ENCODE measurements around the gene ZNF669. TPM values are rescaled to one million over a fixed set of nuclear protein-coding genes. Genes with fewer than 3 reads are reported as not detected.

Gene ZNF669
- total RNA-seq, 2 donors from 2014 or later = 2.9 to 5.9 TPM

DNA sequence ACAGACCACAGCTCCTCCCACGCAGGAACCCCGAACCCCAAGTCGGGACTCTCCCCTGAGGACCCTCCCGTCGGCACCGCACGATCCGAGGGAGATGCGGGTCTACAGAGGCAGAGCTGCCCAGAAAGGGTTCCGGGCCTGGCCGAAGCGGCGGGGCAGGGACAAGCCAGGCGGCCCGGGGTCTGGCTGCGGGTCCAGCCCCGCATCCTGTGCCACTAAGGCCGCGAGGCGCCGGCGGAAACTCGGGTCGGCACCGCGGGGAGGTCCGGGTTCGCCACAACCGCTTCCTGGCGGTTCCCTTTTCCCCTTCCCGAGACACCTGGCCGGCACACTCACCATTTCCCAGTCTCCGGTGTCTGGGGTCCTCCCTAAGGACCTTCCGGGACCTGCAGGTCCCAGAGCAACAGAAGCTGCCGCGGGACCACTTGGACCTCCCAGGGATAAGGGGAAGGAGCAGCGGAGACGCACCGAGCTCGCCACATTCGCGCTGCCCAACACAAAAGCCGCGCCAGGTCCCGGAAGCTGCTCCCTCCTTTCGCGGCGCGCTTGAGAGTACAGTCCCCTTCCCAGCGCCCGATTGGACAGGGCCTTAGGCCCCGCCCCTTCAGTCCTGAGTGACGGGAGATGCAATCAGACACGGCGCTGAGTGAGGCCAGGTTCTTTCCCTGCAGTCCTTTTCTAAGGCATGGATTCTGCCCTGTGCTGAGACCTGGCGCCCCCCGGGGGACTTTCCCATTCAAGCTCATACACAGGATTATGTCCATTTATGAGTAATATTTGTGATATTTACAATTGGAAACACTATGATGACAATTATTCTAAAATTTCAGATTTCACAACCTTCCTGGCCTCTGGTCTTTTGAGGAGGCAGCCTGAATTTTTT, 25.7 kb downstream of the ZNF669 start, which contains the start of gene ZNF670:
TSS of gene ZNF670 (minus strand) at position 554 of the 883 bp plus-strand sequence. CDS start at position 339, 215 bp downstream.
- peak; percentile 94 to 98 (median 96) for DNase-seq
- TF ChIP-seq, protein P1, sequence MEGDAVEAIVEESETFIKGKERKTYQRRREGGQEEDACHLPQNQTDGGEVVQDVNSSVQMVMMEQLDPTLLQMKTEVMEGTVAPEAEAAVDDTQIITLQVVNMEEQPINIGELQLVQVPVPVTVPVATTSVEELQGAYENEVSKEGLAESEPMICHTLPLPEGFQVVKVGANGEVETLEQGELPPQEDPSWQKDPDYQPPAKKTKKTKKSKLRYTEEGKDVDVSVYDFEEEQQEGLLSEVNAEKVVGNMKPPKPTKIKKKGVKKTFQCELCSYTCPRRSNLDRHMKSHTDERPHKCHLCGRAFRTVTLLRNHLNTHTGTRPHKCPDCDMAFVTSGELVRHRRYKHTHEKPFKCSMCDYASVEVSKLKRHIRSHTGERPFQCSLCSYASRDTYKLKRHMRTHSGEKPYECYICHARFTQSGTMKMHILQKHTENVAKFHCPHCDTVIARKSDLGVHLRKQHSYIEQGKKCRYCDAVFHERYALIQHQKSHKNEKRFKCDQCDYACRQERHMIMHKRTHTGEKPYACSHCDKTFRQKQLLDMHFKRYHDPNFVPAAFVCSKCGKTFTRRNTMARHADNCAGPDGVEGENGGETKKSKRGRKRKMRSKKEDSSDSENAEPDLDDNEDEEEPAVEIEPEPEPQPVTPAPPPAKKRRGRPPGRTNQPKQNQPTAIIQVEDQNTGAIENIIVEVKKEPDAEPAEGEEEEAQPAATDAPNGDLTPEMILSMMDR (IDR thresholded peaks at IDR 0.05) = peak in 1 of 7 experiments; percentile 18
- peak; percentile 53 to 87 (median 78) for TF ChIP-seq POLR2A (IDR thresholded peaks at IDR 0.05)
- ATAC-seq = peak; percentile 100
- Histone ChIP-seq H3K27ac (peak within 1 kb of the TSS; percentile 52 to 88 (median 80)), H3K4me3 (peak within 1 kb of the TSS; percentile 71 to 90), H3K36me3 (replicated peaks in 1 of 2; ENCODE audit: insufficient read depth in 1 of 2, low read depth in 2 of 2) (no peaks in the 10 kb centered on the region), H3K27me3 (no peaks in the 10 kb centered on the region), H3K4me1 (peaks cover 19% of the 10 kb centered on the region), H3K9me3 (no peaks in the 10 kb centered on the region)
- 0 to 1% methylated on average over 23 to 57 of the region's 57 CpGs for WGBS, 2 donors
- intact Hi-C loops (cut with DNase I) = no loop called here

GRCh38 chr1:247077876-247078257, 26.3 kb downstream of the ZNF669 start:
- 0 to 1% methylated on average over 8 of the region's 8 CpGs for WGBS, 2 donors
- H3K27ac ChIP-seq = peak overlapping the region in 3 of 4 donors; percentile 76 to 88 (median 83)

GRCh38 chr1:247077213-247077612, 26.9 kb downstream of the ZNF669 start:
- ATAC-seq (no peak), DNase-seq (no peak)
- Histone ChIP-seq H3K4me3 (no peak overlapping the region), H3K27me3 (no peaks in the 10 kb centered on the region), H3K4me1 (peaks cover 19% of the 10 kb centered on the region), H3K27ac (no peak overlapping the region), H3K9me3 (no peaks in the 10 kb centered on the region), H3K36me3 (replicated peaks in 1 of 2; ENCODE audit: insufficient read depth in 1 of 2, low read depth in 2 of 2) (no peaks in the 10 kb centered on the region)
- no peak for TF ChIP-seq POLR2A (IDR thresholded peaks at IDR 0.05)
- TF ChIP-seq, protein P1 (IDR thresholded peaks at IDR 0.05) = no peak
- WGBS, 2 donors = 61 to 72% methylated on average over 3 of the region's 3 CpGs
- intact Hi-C loops (cut with DNase I) = no loop called here

More at GRCh38 chr1:247077876-247078257, 26.3 kb downstream of the ZNF669 start:
- TF ChIP-seq, protein P1 (IDR thresholded peaks at IDR 0.05) = no peak
- no peak for TF ChIP-seq POLR2A (IDR thresholded peaks at IDR 0.05)
- DNase-seq = no peak
- ATAC-seq = no peak
- Histone ChIP-seq H3K36me3 (replicated peaks in 1 of 2; ENCODE audit: insufficient read depth in 1 of 2, low read depth in 2 of 2) (no peaks in the 10 kb centered on the region), H3K4me1 (peaks cover 19% of the 10 kb centered on the region), H3K4me3 (peak overlapping the region; percentile 71 to 90), H3K27me3 (no peaks in the 10 kb centered on the region), H3K9me3 (no peaks in the 10 kb centered on the region)
- intact Hi-C loops (cut with DNase I) = no loop called here

GRCh38 chr1:247070645-247071044, 33.5 kb downstream of the ZNF669 start:
- DNase-seq (no peak), ATAC-seq (no peak)
- Histone ChIP-seq H3K9me3 (no peaks in the 10 kb centered on the region), H3K4me3 (no peak overlapping the region), H3K27me3 (no peaks in the 10 kb centered on the region), H3K36me3 (replicated peaks in 1 of 2; ENCODE audit: insufficient read depth in 1 of 2, low read depth in 2 of 2) (no peaks in the 10 kb centered on the region), H3K27ac (no peak overlapping the region), H3K4me1 (no peaks in the 10 kb centered on the region)
- intact Hi-C loops (cut with DNase I) = no loop called here
- TF ChIP-seq POLR2A (IDR thresholded peaks at IDR 0.05) = no peak
- 77 to 94% methylated on average over 3 of the region's 3 CpGs for WGBS, 2 donors

GRCh38 chr1:247064304-247064703, 39.9 kb downstream of the ZNF669 start:
- Histone ChIP-seq H3K27ac (no peak overlapping the region), H3K27me3 (no peaks in the 10 kb centered on the region), H3K4me1 (peaks cover 4% of the 10 kb centered on the region), H3K4me3 (no peak overlapping the region), H3K9me3 (no peaks in the 10 kb centered on the region), H3K36me3 (replicated peaks in 1 of 2; ENCODE audit: insufficient read depth in 1 of 2, low read depth in 2 of 2) (no peaks in the 10 kb centered on the region)
- intact Hi-C loops (cut with DNase I) = no loop called here
- no peak for TF ChIP-seq POLR2A (IDR thresholded peaks at IDR 0.05)
- TF ChIP-seq, protein P1 (IDR thresholded peaks at IDR 0.05) = no peak
- ATAC-seq = no peak
- 89 to 95% methylated on average over 3 of the region's 3 CpGs for WGBS, 2 donors
- DNase-seq = no peak
